Vagina (tissue), 2 donors: ENCODE data around the gene SFXN3. TPM values are rescaled to one million over a fixed set of nuclear protein-coding genes. Genes with fewer than 3 reads are reported as not detected.

Experiments used
- DNase-seq, 2 donors: peaks; one replicate each; pipeline ENCODE4 v3.0.0-alpha.2; 2017; ENCODE audit errors: extremely low spot score in 2 of 2
- H3K27ac ChIP-seq: fragments of 200-600 bp; sonication (generic); one replicate; pipeline ENCODE4 v1.5.1; 2019
- H3K27me3 ChIP-seq: fragments of 200-600 bp; sonication (generic); one replicate; pipeline ENCODE4 v1.5.1; 2019
- H3K36me3 ChIP-seq, 2 donors: fragments of 200-600 bp; sonication (generic); one replicate each; pipeline ENCODE4 v1.5.1; 2017 to 2019
- H3K4me1 ChIP-seq: fragments of 200-600 bp; sonication (generic); one replicate; pipeline ENCODE4 v1.5.1; 2019
- H3K4me3 ChIP-seq, 2 donors: fragments of 200-600 bp; sonication (generic); 1 replicate in 1 of 2; 2 replicates in 1 of 2; pipeline ENCODE4 v1.5.1; 2016 to 2019
- H3K9me3 ChIP-seq: fragments of 200-600 bp; sonication (generic); one replicate; pipeline ENCODE4 v1.5.1; 2019
- CTCF ChIP-seq, 3 experiments: fragments of 450-650 bp in 2 of 3; fragments of 200-600 bp in 1 of 3; sonication (generic) in 1 of 3; IDR thresholded peaks; one replicate each; pipeline ENCODE4 v1.5.1; 2017 to 2019; ENCODE audit warnings: antibody characterized with exemption in 3 of 3, mild to moderate bottlenecking in 2 of 3, moderate library complexity in 2 of 3
- POLR2A ChIP-seq, 2 donors: fragments of 450-650 bp; IDR thresholded peaks; one replicate each; pipeline ENCODE4 v1.6.1; 2017; ENCODE audit warnings: antibody characterized with exemption in 2 of 2, mild to moderate bottlenecking in 2 of 2, moderate library complexity in 2 of 2
- POLR2AphosphoS5 ChIP-seq, 2 donors: sonication (generic); formaldehyde crosslinking; IDR thresholded peaks; one replicate each; pipeline ENCODE4 v1.9.0; 2017; ENCODE audit warnings: antibody characterized with exemption in 2 of 2, mild to moderate bottlenecking in 2 of 2, low read depth in 1 of 2; ENCODE audit not compliant: insufficient read depth in 1 of 2
- intact Hi-C: fragments of 100-400 bp; cut with DNase I; formaldehyde crosslinking; loops from one replicate; pipeline ENCODE4 v1.15.1; 2023
- total RNA-seq: library from RNA; depleted of rRNA; stranded (reverse); fragments of >200 nt; gene quantifications from one replicate; pipeline ENCODE4 v1.2.3, GENCODE V29; 2016

SFXN3 gene
- 95.0 TPM for total RNA-seq

- peak in 1 of 2 donors; percentile 86 for TF ChIP-seq POLR2A (IDR thresholded peaks at IDR 0.05)
- TF ChIP-seq CTCF (IDR thresholded peaks at IDR 0.05): no peak
- TF ChIP-seq POLR2AphosphoS5 (IDR thresholded peaks at IDR 0.05; ENCODE audit: insufficient read depth in 1 of 2, low read depth in 1 of 2): peak; percentile 77 to 98
These were observed at the start of gene SFXN3, which contains the start of gene PDZD7 for GRCh38 chr10:101031128-101031795. Gene SFXN3, plus strand, starts transcription at chr10:101031234. Its CDS starts 3,461 bp downstream, at chr10:101034695. Gene PDZD7, minus strand, starts transcription at chr10:101031129. Its CDS starts 910 bp downstream, at chr10:101030219.

GRCh38 chr10:100982916-100983830 lies 47.9 kb upstream of the SFXN3 start:
- TF ChIP-seq POLR2A (IDR thresholded peaks at IDR 0.05): no peak
- no peak for TF ChIP-seq POLR2AphosphoS5 (IDR thresholded peaks at IDR 0.05; ENCODE audit: insufficient read depth in 1 of 2, low read depth in 1 of 2)
- TF ChIP-seq CTCF (IDR thresholded peaks at IDR 0.05): no peak
- intact Hi-C loops: no loop called here
- Histone ChIP-seq H3K27ac (no peak overlapping the region), H3K9me3 (no peaks in the 10 kb centered on the region), H3K27me3 (no peaks in the 10 kb centered on the region), H3K4me1 (peaks cover 21% of the 10 kb centered on the region), H3K36me3 (peaks cover 0 to 13% of the 10 kb centered on the region in 2 donors), H3K4me3 (no peak overlapping the region)
- DNase-seq: no peak

More at GRCh38 chr10:101031128-101031795, at the start of gene SFXN3, which contains the start of gene PDZD7:
- intact Hi-C loops: no loop called here
- no peaks in the 10 kb centered on the region for H3K27me3 ChIP-seq
- peak within 1 kb of the TSS; percentile 100 for H3K27ac ChIP-seq
- peaks cover 45% of the 10 kb centered on the region for H3K4me1 ChIP-seq
- no peaks in the 10 kb centered on the region for H3K9me3 ChIP-seq
- DNase-seq: no peak
- H3K4me3 ChIP-seq: peak within 1 kb of the TSS; percentile 66 to 89
- H3K36me3 ChIP-seq: peaks cover 0 to 19% of the 10 kb centered on the region in 2 donors

- Histone ChIP-seq H3K4me3 (no peak overlapping the region), H3K27ac (no peak overlapping the region), H3K4me1 (peaks cover 30% of the 10 kb centered on the region), H3K36me3 (peaks cover 0 to 13% of the 10 kb centered on the region in 2 donors), H3K27me3 (no peaks in the 10 kb centered on the region), H3K9me3 (no peaks in the 10 kb centered on the region)
- DNase-seq: no peak
- TF ChIP-seq POLR2AphosphoS5 (IDR thresholded peaks at IDR 0.05; ENCODE audit: insufficient read depth in 1 of 2, low read depth in 1 of 2): no peak
- TF ChIP-seq POLR2A (IDR thresholded peaks at IDR 0.05): no peak
- no peak for TF ChIP-seq CTCF (IDR thresholded peaks at IDR 0.05)
- intact Hi-C loops: no loop called here
These were observed 47.0 kb upstream of the SFXN3 start for GRCh38 chr10:100983868-100984671.

- no peak overlapping the region for H3K27ac ChIP-seq
- H3K4me1 ChIP-seq: peaks cover 37% of the 10 kb centered on the region
- no peak for DNase-seq
- TF ChIP-seq POLR2A (IDR thresholded peaks at IDR 0.05): no peak
- no peak for TF ChIP-seq POLR2AphosphoS5 (IDR thresholded peaks at IDR 0.05; ENCODE audit: insufficient read depth in 1 of 2, low read depth in 1 of 2)
- no peak for TF ChIP-seq CTCF (IDR thresholded peaks at IDR 0.05)
- no peaks in the 10 kb centered on the region for H3K9me3 ChIP-seq
- H3K27me3 ChIP-seq: no peaks in the 10 kb centered on the region
- intact Hi-C loops: no loop called here
- H3K4me3 ChIP-seq: no peak overlapping the region
- peaks cover 0 to 16% of the 10 kb centered on the region in 2 donors for H3K36me3 ChIP-seq
These were observed 46.3 kb upstream of the SFXN3 start for GRCh38 chr10:100984672-100985177.
